SK-N-SH (cell line): ENCODE measurements around the gene ASB7. TPM values are rescaled to one million over a fixed set of nuclear protein-coding genes. Genes with fewer than 3 reads are reported as not detected.

ENCODE experiments used
- CTCF ChIA-PET: fragments of 300-600, 350-600 bp; formaldehyde crosslinking; extraction: SDS; loops from one replicate; lab custom pipeline; 2021; lab: Yijun Ruan, JAX
- POLR2A ChIA-PET: fragments of 350-600 bp; sonication (Branson Sonifier 250); formaldehyde crosslinking; extraction: SDS; loops from one replicate; lab custom pipeline; 2020; ENCODE audit warnings: antibody characterized with exemption, inconsistent platforms; lab: Yijun Ruan, JAX
- DNase-seq: peaks from one replicate; pipeline ENCODE4 v3.0.0; 2012
- H2AFZ ChIP-seq: fragments of 200-600 bp; sonication (generic); 2 replicates; pipeline ENCODE4 v1.8.1; 2016; ENCODE audit warnings: antibody characterized with exemption, mild to moderate bottlenecking, low read depth
- H3F3A ChIP-seq: fragments of 200-600 bp; sonication (generic); replicated peaks from 2 replicates; pipeline ENCODE3; 2016; ENCODE audit warnings: antibody characterized with exemption, mild to moderate bottlenecking; ENCODE audit not compliant: insufficient read depth
- H3K27ac ChIP-seq, 2 experiments: fragments of 200-500 bp in 1 of 2; fragments of 200-600 bp in 1 of 2; sonication (Bioruptor generic) in 1 of 2; sonication (generic), shearing (Covaris generic) in 1 of 2; 2 replicates each; pipeline versions ENCODE4 v1.5.1 to v1.6.1; 2014 to 2016; ENCODE audit warnings: low read depth in 2 of 2, inconsistent platforms in 1 of 2, low read length in 1 of 2, mild to moderate bottlenecking in 1 of 2, mixed read lengths in 1 of 2
- H3K27me3 ChIP-seq: fragments of 200-600 bp; sonication (generic), shearing (Covaris generic); 2 replicates; pipeline ENCODE4 v1.6.1; 2016; ENCODE audit warnings: mixed run types; ENCODE audit not compliant: insufficient read depth
- H3K36me3 ChIP-seq, 2 experiments: fragments of 200-500 bp in 1 of 2; fragments of 200-600 bp in 1 of 2; sonication (Bioruptor generic) in 1 of 2; sonication (generic) in 1 of 2; replicated peaks in 1 of 2; 2 replicates each; pipeline versions ENCODE3 to v1.5.1; 2014 to 2016; ENCODE audit warnings: low read length in 1 of 2, mild to moderate bottlenecking in 1 of 2; ENCODE audit not compliant: insufficient read depth in 2 of 2, control insufficient read depth in 1 of 2
- H3K4me1 ChIP-seq, 2 experiments: fragments of 200-500 bp in 1 of 2; fragments of 200-600 bp in 1 of 2; sonication (Bioruptor generic) in 1 of 2; sonication (generic), shearing (Covaris generic) in 1 of 2; 2 replicates each; pipeline versions ENCODE4 v1.5.1 to v1.6.1; 2014 to 2016; ENCODE audit warnings: low read depth in 1 of 2, low read length in 1 of 2, mixed run types in 1 of 2; ENCODE audit not compliant: insufficient read depth in 2 of 2, control insufficient read depth in 1 of 2
- H3K4me2 ChIP-seq: fragments of 200-600 bp; sonication (generic), shearing (Covaris generic); 2 replicates; pipeline ENCODE4 v1.6.1; 2017; ENCODE audit warnings: mixed run types
- H3K4me3 ChIP-seq, 2 experiments: fragments of 200-500 bp in 1 of 2; fragments of 200-600 bp in 1 of 2; sonication (Bioruptor generic) in 1 of 2; sonication (generic), shearing (Covaris generic) in 1 of 2; 2 replicates each; pipeline versions ENCODE4 v1.5.1 to v1.8.1; 2014 to 2016; ENCODE audit warnings: low read depth in 2 of 2, inconsistent platforms in 1 of 2, low read length in 1 of 2, mild to moderate bottlenecking in 1 of 2, mixed read lengths in 1 of 2, moderate library complexity in 1 of 2
- H3K79me2 ChIP-seq: fragments of 200-600 bp; sonication (generic); 2 replicates; pipeline ENCODE4 v1.8.1; 2017; ENCODE audit warnings: mild to moderate bottlenecking; ENCODE audit not compliant: insufficient read depth
- H3K9ac ChIP-seq: fragments of 200-600 bp; sonication (generic); 2 replicates; pipeline ENCODE4 v1.6.1; 2017; ENCODE audit warnings: mixed run types
- H3K9me2 ChIP-seq: fragments of 200-600 bp; sonication (generic); 2 replicates; pipeline ENCODE4 v1.6.1; 2017; ENCODE audit warnings: mixed run types
- H3K9me3 ChIP-seq: fragments of 200-600 bp; sonication (generic); 2 replicates; pipeline ENCODE4 v1.6.1; 2017; ENCODE audit warnings: mixed run types, mild to moderate bottlenecking, moderate library complexity
- H4K20me1 ChIP-seq: fragments of 200-600 bp; sonication (generic); 2 replicates; pipeline ENCODE4 v1.6.1; 2017; ENCODE audit warnings: mild to moderate bottlenecking, mixed run types; ENCODE audit not compliant: insufficient read depth
- FOSL2 ChIP-seq: IDR thresholded peaks from 2 replicates; pipeline ENCODE4 v1.4.0; 2012; ENCODE audit warnings: low read depth, mild to moderate bottlenecking, moderate library complexity, borderline replicate concordance
- FOXM1 ChIP-seq: IDR thresholded peaks from 2 replicates; pipeline ENCODE4 v1.4.0; 2012; ENCODE audit warnings: low read depth, mild to moderate bottlenecking
- NFIC ChIP-seq: IDR thresholded peaks from 2 replicates; pipeline ENCODE4 v1.4.0; 2012; ENCODE audit warnings: borderline replicate concordance
- POLR2AphosphoS5 ChIP-seq: IDR thresholded peaks from 2 replicates; pipeline ENCODE4 v1.6.1; 2012; ENCODE audit warnings: low read depth, low read length
- RAD21 ChIP-seq: IDR thresholded peaks from 2 replicates; pipeline ENCODE4 v1.6.1; 2012; ENCODE audit warnings: mild to moderate bottlenecking, low read length
- RCOR1 ChIP-seq: fragments of 150-350 bp; IDR thresholded peaks from 2 replicates; pipeline ENCODE4 v1.6.1; 2017; ENCODE audit warnings: antibody characterized with exemption, low read length
- RFX5 ChIP-seq: IDR thresholded peaks from 2 replicates; pipeline ENCODE4 v1.6.1; 2012; ENCODE audit warnings: mild to moderate bottlenecking, improper control_type of control experiment, low read length
- RXRA ChIP-seq: IDR thresholded peaks from 2 replicates; pipeline ENCODE4 v1.4.0; 2012; ENCODE audit warnings: low read depth, mild to moderate bottlenecking, borderline replicate concordance
- SMC3 ChIP-seq: IDR thresholded peaks from 2 replicates; pipeline ENCODE4 v1.6.1; 2012; ENCODE audit warnings: low read depth, low read length, improper control_type of control experiment
- TAF1 ChIP-seq: IDR thresholded peaks from 2 replicates; pipeline ENCODE4 v1.6.1; 2012; ENCODE audit warnings: low read depth, mild to moderate bottlenecking, low read length, moderate library complexity, borderline replicate concordance
- TCF12 ChIP-seq: IDR thresholded peaks from 2 replicates; pipeline ENCODE4 v1.4.0; 2012
- YY1 ChIP-seq: IDR thresholded peaks from 2 replicates; pipeline ENCODE4 v1.4.0; 2012; ENCODE audit warnings: low read depth, mild to moderate bottlenecking
- WGBS: methylation state at CpG from one replicate; pipeline ENCODE4 v1.1.6; 2017; ENCODE audit warnings: low lambda C conversion rate; 5-methylcytosine and 5-hydroxymethylcytosine counted together
- polyA plus RNA-seq, 3 experiments: library from polyadenylated mRNA; depleted of rRNA; stranded (reverse); fragments of >200 nt; gene quantifications; 2 replicates each; pipeline ENCODE4 v1.2.3, GENCODE V29; 2012
- TF ChIP-seq, protein P1 (sequence below): IDR thresholded peaks from 2 replicates; pipeline ENCODE4; 2012
- TF ChIP-seq, protein P2 (sequence below): IDR thresholded peaks from 2 replicates; pipeline ENCODE4 v1.4.0; 2012; ENCODE audit warnings: low read depth
- TF ChIP-seq, protein P3 (sequence below): fragments of 200-600 bp; sonication (generic); IDR thresholded peaks from 2 replicates; pipeline ENCODE4 v1.6.1; 2017; ENCODE audit warnings: antibody characterized with exemption, mild to moderate bottlenecking, moderate library complexity
- TF ChIP-seq, protein P4 (sequence below): IDR thresholded peaks from 2 replicates; pipeline ENCODE4 v1.4.0; 2012; ENCODE audit warnings: low read depth, borderline replicate concordance
- TF ChIP-seq, protein P5 (sequence below): fragments of 150-350 bp; IDR thresholded peaks from 2 replicates; pipeline ENCODE4 v1.6.1; 2016; ENCODE audit warnings: mild to moderate bottlenecking, low read depth, low read length
- TF ChIP-seq, protein P6 (sequence below): IDR thresholded peaks from 2 replicates; pipeline ENCODE4 v1.4.0; 2012; ENCODE audit warnings: low read depth, borderline replicate concordance

Gene ASB7
- polyA plus RNA-seq, 1 of the 3 experiments (the other 2 are of a cell fraction) = 6.1 TPM

DNA sequence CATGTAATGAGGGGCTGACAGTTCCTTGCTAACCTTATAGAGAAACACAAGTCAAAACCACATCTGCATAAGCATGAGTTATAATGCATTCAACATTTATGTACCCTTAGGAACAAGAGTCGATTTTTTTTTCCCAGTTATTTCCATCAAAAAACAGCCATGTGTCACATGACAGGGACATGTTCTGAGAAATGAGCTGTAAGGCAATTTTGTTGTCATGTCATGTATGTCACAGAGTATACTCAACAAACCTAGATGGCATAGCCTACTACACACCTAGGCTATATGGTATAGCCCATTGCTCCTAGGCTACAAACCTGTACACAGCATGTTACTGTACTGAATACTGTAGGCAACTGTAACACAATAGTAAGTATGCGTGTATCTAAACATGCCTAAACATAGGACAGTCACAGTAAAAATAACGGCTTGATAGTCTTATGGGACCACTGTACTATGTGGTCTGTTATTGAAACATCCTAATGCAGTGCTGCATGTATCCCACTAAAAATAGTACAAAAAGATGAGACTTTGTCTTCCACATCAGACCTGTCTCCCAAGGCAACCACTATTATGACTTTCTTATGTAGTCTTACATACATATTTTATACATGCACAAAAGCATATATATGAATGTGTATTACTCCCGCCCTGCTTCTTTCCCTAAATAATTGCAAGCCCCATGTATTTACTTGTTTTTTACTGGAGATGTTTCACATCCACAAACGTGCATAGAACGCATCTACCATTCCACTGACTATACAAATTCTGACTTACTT is 35.4 kb upstream of the ASB7 start:
- no peak overlapping the region for H3K4me3 ChIP-seq
- H3K27me3 ChIP-seq = no peaks in the 10 kb centered on the region
- H3K79me2 ChIP-seq = no peaks in the 10 kb centered on the region
- H3K36me3 ChIP-seq = peaks cover 12 to 35% of the 10 kb centered on the region in 2 experiments
- H4K20me1 ChIP-seq = no peaks in the 10 kb centered on the region
- no peak overlapping the region for H2AFZ ChIP-seq
- H3K4me1 ChIP-seq = no peaks in the 10 kb centered on the region
- ChIA-PET POLR2A (no interaction called here), CTCF (interaction anchor here (1.5 to 10.9 kb wide), 2 partner anchors 219 to 225 kb away, joined by 3 to 130 read pairs; no protein-coding TSS in a partner anchor)
- DNase-seq = no peak
- no peak overlapping the region for H3K9ac ChIP-seq
- H3K9me2 ChIP-seq = no peaks in the 10 kb centered on the region
- TF ChIP-seq RCOR1 = no peak
- TF ChIP-seq RAD21 = no peak
- no peak for TF ChIP-seq RXRA
- TF ChIP-seq RFX5 = no peak
- no peak for TF ChIP-seq NFIC
- TF ChIP-seq, protein P1, sequence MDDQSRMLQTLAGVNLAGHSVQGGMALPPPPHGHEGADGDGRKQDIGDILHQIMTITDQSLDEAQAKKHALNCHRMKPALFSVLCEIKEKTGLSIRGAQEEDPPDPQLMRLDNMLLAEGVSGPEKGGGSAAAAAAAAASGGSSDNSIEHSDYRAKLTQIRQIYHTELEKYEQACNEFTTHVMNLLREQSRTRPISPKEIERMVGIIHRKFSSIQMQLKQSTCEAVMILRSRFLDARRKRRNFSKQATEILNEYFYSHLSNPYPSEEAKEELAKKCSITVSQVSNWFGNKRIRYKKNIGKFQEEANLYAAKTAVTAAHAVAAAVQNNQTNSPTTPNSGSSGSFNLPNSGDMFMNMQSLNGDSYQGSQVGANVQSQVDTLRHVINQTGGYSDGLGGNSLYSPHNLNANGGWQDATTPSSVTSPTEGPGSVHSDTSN = no peak
- no peak for TF ChIP-seq FOSL2
- TF ChIP-seq, protein P2, sequence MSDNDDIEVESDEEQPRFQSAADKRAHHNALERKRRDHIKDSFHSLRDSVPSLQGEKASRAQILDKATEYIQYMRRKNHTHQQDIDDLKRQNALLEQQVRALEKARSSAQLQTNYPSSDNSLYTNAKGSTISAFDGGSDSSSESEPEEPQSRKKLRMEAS = no peak
- TF ChIP-seq TCF12 = no peak
- TF ChIP-seq, protein P3, sequence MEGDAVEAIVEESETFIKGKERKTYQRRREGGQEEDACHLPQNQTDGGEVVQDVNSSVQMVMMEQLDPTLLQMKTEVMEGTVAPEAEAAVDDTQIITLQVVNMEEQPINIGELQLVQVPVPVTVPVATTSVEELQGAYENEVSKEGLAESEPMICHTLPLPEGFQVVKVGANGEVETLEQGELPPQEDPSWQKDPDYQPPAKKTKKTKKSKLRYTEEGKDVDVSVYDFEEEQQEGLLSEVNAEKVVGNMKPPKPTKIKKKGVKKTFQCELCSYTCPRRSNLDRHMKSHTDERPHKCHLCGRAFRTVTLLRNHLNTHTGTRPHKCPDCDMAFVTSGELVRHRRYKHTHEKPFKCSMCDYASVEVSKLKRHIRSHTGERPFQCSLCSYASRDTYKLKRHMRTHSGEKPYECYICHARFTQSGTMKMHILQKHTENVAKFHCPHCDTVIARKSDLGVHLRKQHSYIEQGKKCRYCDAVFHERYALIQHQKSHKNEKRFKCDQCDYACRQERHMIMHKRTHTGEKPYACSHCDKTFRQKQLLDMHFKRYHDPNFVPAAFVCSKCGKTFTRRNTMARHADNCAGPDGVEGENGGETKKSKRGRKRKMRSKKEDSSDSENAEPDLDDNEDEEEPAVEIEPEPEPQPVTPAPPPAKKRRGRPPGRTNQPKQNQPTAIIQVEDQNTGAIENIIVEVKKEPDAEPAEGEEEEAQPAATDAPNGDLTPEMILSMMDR = no peak
- no peak for TF ChIP-seq SMC3
- TF ChIP-seq, protein P4, sequence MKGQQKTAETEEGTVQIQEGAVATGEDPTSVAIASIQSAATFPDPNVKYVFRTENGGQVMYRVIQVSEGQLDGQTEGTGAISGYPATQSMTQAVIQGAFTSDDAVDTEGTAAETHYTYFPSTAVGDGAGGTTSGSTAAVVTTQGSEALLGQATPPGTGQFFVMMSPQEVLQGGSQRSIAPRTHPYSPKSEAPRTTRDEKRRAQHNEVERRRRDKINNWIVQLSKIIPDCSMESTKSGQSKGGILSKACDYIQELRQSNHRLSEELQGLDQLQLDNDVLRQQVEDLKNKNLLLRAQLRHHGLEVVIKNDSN = no peak
- TF ChIP-seq, protein P5, sequence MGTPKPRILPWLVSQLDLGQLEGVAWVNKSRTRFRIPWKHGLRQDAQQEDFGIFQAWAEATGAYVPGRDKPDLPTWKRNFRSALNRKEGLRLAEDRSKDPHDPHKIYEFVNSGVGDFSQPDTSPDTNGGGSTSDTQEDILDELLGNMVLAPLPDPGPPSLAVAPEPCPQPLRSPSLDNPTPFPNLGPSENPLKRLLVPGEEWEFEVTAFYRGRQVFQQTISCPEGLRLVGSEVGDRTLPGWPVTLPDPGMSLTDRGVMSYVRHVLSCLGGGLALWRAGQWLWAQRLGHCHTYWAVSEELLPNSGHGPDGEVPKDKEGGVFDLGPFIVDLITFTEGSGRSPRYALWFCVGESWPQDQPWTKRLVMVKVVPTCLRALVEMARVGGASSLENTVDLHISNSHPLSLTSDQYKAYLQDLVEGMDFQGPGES = no peak
- no peak for TF ChIP-seq POLR2AphosphoS5
- TF ChIP-seq YY1 = no peak
- TF ChIP-seq TAF1 = no peak
- TF ChIP-seq, protein P6, sequence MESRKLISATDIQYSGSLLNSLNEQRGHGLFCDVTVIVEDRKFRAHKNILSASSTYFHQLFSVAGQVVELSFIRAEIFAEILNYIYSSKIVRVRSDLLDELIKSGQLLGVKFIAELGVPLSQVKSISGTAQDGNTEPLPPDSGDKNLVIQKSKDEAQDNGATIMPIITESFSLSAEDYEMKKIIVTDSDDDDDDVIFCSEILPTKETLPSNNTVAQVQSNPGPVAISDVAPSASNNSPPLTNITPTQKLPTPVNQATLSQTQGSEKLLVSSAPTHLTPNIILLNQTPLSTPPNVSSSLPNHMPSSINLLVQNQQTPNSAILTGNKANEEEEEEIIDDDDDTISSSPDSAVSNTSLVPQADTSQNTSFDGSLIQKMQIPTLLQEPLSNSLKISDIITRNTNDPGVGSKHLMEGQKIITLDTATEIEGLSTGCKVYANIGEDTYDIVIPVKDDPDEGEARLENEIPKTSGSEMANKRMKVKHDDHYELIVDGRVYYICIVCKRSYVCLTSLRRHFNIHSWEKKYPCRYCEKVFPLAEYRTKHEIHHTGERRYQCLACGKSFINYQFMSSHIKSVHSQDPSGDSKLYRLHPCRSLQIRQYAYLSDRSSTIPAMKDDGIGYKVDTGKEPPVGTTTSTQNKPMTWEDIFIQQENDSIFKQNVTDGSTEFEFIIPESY = no peak
- TF ChIP-seq FOXM1 = no peak
- H3K27ac ChIP-seq = no peak overlapping the region
- WGBS = 94% methylated on average over 6 of the region's 6 CpGs
- H3K9me3 ChIP-seq = no peaks in the 10 kb centered on the region
- no peak overlapping the region for H3K4me2 ChIP-seq
- H3F3A ChIP-seq = no peaks in the 10 kb centered on the region
